Measurements from ENCODE around the gene MAP4. TPM values are rescaled to one million over a fixed set of nuclear protein-coding genes. Genes with fewer than 3 reads are reported as not detected.

The MAP4 gene
- total RNA-seq, 3 donors from 2014 or later (not counting 1 experiment from before 2014, with no cell fraction given): 74.5 to 97.1 (median 88.9) TPM

- no peaks in the 10 kb centered on the region for H3K27me3 Mint-ChIP-seq (ENCODE audit: low read depth in 2 of 2)
- TF ChIP-seq, protein P1, sequence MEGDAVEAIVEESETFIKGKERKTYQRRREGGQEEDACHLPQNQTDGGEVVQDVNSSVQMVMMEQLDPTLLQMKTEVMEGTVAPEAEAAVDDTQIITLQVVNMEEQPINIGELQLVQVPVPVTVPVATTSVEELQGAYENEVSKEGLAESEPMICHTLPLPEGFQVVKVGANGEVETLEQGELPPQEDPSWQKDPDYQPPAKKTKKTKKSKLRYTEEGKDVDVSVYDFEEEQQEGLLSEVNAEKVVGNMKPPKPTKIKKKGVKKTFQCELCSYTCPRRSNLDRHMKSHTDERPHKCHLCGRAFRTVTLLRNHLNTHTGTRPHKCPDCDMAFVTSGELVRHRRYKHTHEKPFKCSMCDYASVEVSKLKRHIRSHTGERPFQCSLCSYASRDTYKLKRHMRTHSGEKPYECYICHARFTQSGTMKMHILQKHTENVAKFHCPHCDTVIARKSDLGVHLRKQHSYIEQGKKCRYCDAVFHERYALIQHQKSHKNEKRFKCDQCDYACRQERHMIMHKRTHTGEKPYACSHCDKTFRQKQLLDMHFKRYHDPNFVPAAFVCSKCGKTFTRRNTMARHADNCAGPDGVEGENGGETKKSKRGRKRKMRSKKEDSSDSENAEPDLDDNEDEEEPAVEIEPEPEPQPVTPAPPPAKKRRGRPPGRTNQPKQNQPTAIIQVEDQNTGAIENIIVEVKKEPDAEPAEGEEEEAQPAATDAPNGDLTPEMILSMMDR (IDR thresholded peaks at IDR 0.05): no peak
- no peaks in the 10 kb centered on the region for H3K4me1 Mint-ChIP-seq
- Histone ChIP-seq H3K4me3 (ENCODE audit: low read length) (no peak overlapping the region), H3K27ac (ENCODE audit: low read length) (no peak overlapping the region), H3K4me1 (ENCODE audit: control insufficient read depth, insufficient read depth, low read length) (no peaks in the 10 kb centered on the region), H3K9me3 (ENCODE audit: control insufficient read depth, insufficient read depth, low read length) (no peaks in the 10 kb centered on the region), H3K27me3 (ENCODE audit: control insufficient read depth, insufficient read depth, low read length) (no peaks in the 10 kb centered on the region), H3K36me3 (ENCODE audit: control insufficient read depth, insufficient read depth, low read length) (peaks cover 23% of the 10 kb centered on the region)
- DNase-seq (no peak), ATAC-seq (no peak)
- no peaks in the 10 kb centered on the region for H3K9me3 Mint-ChIP-seq
- no peak overlapping the region for H3K27ac Mint-ChIP-seq
- intact Hi-C loops (cut with micrococcal nuclease): no loop called here
- no peaks in the 10 kb centered on the region for H3K36me3 Mint-ChIP-seq
- H3K4me3 Mint-ChIP-seq: no peak overlapping the region
- WGBS (ENCODE audit: insufficient coverage): 100% methylated on average over 3 of the region's 3 CpGs
These were observed 121.0 kb downstream of the MAP4 start for GRCh38 chr3:47895241-47895640.

DNA sequence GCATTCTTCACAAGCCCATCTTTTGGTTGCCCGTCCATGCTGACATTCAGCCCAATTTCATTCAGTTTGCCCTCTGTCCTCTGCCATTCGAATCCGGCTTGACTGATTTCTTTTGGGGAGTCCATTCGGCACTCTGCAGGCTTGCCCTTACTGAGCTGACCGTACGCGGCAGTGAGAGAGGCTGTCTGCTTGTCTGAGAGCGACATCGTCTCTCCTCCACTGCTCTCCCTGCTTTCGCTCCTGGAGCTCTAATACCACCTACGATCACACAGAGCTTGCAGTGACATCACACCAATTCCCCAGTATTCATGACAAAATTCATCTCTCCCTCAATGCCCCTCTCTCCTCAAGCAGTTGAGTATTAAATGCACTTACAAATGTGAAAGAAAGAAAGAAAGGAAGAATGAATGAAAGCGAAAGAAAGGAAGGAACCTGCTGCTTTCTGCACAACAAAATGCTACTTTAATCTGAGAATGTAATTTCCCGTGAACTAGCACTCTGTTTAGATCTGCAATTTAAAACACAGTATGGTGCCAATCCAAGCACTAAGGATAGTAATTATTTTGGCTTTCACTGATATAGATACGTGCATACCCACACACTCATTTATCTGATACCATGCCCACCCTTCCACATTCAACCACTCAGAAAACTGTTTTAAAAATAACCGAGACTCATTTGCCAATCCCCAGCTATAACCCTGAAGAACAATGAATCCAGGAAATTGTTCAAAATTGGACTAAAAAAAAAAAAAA lies 123.8 kb downstream of the MAP4 start:
- intact Hi-C loops (cut with micrococcal nuclease): no loop called here
- Histone ChIP-seq H3K4me3 (ENCODE audit: low read length) (no peak overlapping the region), H3K9me3 (ENCODE audit: control insufficient read depth, insufficient read depth, low read length) (no peaks in the 10 kb centered on the region), H3K4me1 (ENCODE audit: control insufficient read depth, insufficient read depth, low read length) (no peaks in the 10 kb centered on the region), H3K27ac (ENCODE audit: low read length) (no peak overlapping the region), H3K36me3 (ENCODE audit: control insufficient read depth, insufficient read depth, low read length) (peaks cover 26% of the 10 kb centered on the region), H3K27me3 (ENCODE audit: control insufficient read depth, insufficient read depth, low read length) (no peaks in the 10 kb centered on the region)
- no peaks in the 10 kb centered on the region for H3K36me3 Mint-ChIP-seq
- DNase-seq: no peak
- no peaks in the 10 kb centered on the region for H3K27me3 Mint-ChIP-seq (ENCODE audit: low read depth in 2 of 2)
- no peak overlapping the region for H3K4me3 Mint-ChIP-seq
- no peak for ATAC-seq
- TF ChIP-seq, protein P1 (IDR thresholded peaks at IDR 0.05): no peak
- WGBS (ENCODE audit: insufficient coverage): 97% methylated on average over 15 of the region's 15 CpGs
- no peaks in the 10 kb centered on the region for H3K9me3 Mint-ChIP-seq
- H3K27ac Mint-ChIP-seq: no peak overlapping the region
- H3K4me1 Mint-ChIP-seq: no peaks in the 10 kb centered on the region

GRCh38 chr3:47891613-47892005 lies 124.6 kb downstream of the MAP4 start:
- Mint-ChIP-seq H3K4me1 (no peaks in the 10 kb centered on the region), H3K36me3 (no peaks in the 10 kb centered on the region), H3K9me3 (no peaks in the 10 kb centered on the region), H3K4me3 (no peak overlapping the region), H3K27ac (no peak overlapping the region), H3K27me3 (ENCODE audit: low read depth in 2 of 2) (no peaks in the 10 kb centered on the region)
- ATAC-seq (no peak), DNase-seq (no peak)
- Histone ChIP-seq H3K4me1 (ENCODE audit: control insufficient read depth, insufficient read depth, low read length) (no peaks in the 10 kb centered on the region), H3K27me3 (ENCODE audit: control insufficient read depth, insufficient read depth, low read length) (no peaks in the 10 kb centered on the region), H3K4me3 (ENCODE audit: low read length) (no peak overlapping the region), H3K36me3 (ENCODE audit: control insufficient read depth, insufficient read depth, low read length) (peaks cover 26% of the 10 kb centered on the region), H3K27ac (ENCODE audit: low read length) (no peak overlapping the region), H3K9me3 (ENCODE audit: control insufficient read depth, insufficient read depth, low read length) (no peaks in the 10 kb centered on the region)
- 97% methylated on average over 2 of the region's 3 CpGs for WGBS (ENCODE audit: insufficient coverage)
- TF ChIP-seq, protein P1 (IDR thresholded peaks at IDR 0.05): no peak
- intact Hi-C loops (cut with micrococcal nuclease): no loop called here
